GM12878 (cell line): ENCODE data around the gene KCNK13.

Experiments
- CTCF ChIP-seq, 3 experiments: IDR thresholded peaks in 2 of 3; conservative IDR thresholded peaks in 1 of 3; 2 replicates each; pipeline ENCODE4 v1.5.1; 2011; ENCODE audit warnings: low read depth in 3 of 3, low read length in 3 of 3, mild to moderate bottlenecking in 3 of 3, control low read depth in 2 of 3, moderate library complexity in 2 of 3, inconsistent platforms in 1 of 3, mixed read lengths in 1 of 3; ENCODE audit not compliant: control insufficient read depth in 2 of 3, insufficient read depth in 1 of 3; ENCODE audit errors: extremely low read depth in 1 of 3
- GABPA ChIP-seq: IDR thresholded peaks from 2 replicates; pipeline ENCODE4 v1.6.1; 2014; ENCODE audit warnings: antibody characterized with exemption, low read depth, mild to moderate bottlenecking, inconsistent platforms

- TF ChIP-seq CTCF (IDR thresholded peaks at IDR 0.05 in 2 of 3, conservative IDR thresholded peaks at IDR 0.05 in 1 of 3; ENCODE audit: control insufficient read depth in 2 of 3, extremely low read depth in 1 of 3, insufficient read depth in 1 of 3, low read depth in 3 of 3, low read length in 3 of 3) (no peak), GABPA (no peak)
These were observed 122.3 kb downstream of the KCNK13 start for GRCh38 chr14:90184094-90184493.
